HG03469 (cell line): ENCODE results near the gene ZNF316.

ENCODE experiments used
- ATAC-seq: cut with Tn5 transposase; IDR thresholded peaks from one replicate; pipeline ENCODE4 v1.9.1; 2021; ENCODE audit warnings: mild to moderate bottlenecking, moderate library complexity, moderate number of reproducible peaks; ENCODE audit not compliant: unreplicated experiment

Gene ZNF316

GRCh38 chr7:6675807-6676405 is 38.8 kb downstream of the ZNF316 start:
- no peak for ATAC-seq

- no peak for ATAC-seq
Observed at GRCh38 chr7:6680146-6680545, 43.0 kb downstream of the ZNF316 start.

- no peak for ATAC-seq
Observed at GRCh38 chr7:6691103-6691502, 54.0 kb downstream of the ZNF316 start.

- no peak for ATAC-seq
Observed at GRCh38 chr7:6691609-6692106, 54.5 kb downstream of the ZNF316 start.

GRCh38 chr7:6700793-6701192 is 63.7 kb downstream of the ZNF316 start:
- ATAC-seq: no peak

GRCh38 chr7:6701860-6702259 is 64.7 kb downstream of the ZNF316 start:
- no peak for ATAC-seq
